HUES6 (cell line): ENCODE results near the gene CHKB.

Source experiments
- H3K27ac ChIP-seq: 2 replicates; pipeline ENCODE4 v1.7.0; 2013; ENCODE audit warnings: low read depth, mild to moderate bottlenecking, low read length, inconsistent platforms
- H3K27me3 ChIP-seq: 2 replicates; pipeline ENCODE4 v1.6.1; 2013; ENCODE audit warnings: low read length; ENCODE audit not compliant: control insufficient read depth, insufficient read depth
- H3K36me3 ChIP-seq: 2 replicates; pipeline ENCODE4 v1.6.1; 2013; ENCODE audit warnings: low read length; ENCODE audit not compliant: control insufficient read depth, insufficient read depth
- H3K4me1 ChIP-seq: 2 replicates; pipeline ENCODE4 v1.6.1; 2013; ENCODE audit warnings: low read length; ENCODE audit not compliant: control insufficient read depth, insufficient read depth
- H3K4me3 ChIP-seq: 2 replicates; pipeline ENCODE4 v1.5.1; 2013; ENCODE audit warnings: low read depth, low read length
- H3K9ac ChIP-seq: one replicate; pipeline ENCODE4 v1.6.1; 2013; ENCODE audit warnings: mild to moderate bottlenecking, low read length
- H3K9me3 ChIP-seq: 2 replicates; pipeline ENCODE4 v1.6.1; 2013; ENCODE audit warnings: low read depth, low read length; ENCODE audit not compliant: control insufficient read depth, insufficient read depth

CHKB gene

DNA sequence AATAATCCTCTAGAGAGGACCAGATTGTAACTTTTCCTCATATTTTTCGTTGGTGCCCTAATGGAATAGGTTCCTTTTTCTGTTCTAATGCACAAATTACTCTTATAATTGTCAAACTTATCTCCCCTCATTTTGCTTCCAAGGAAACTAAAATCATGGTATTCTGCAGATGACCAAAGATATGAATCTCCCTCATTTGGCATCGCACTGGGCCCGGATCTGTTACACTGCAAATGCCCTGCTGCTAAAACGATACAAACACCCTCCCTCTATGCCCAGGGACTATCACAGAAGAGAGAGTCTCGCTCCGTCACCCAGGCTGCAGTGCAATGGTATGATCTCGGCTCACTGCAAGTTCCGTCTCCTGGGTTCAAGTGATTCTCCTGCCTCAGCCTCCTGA lies 29.3 kb downstream of the CHKB start:
- no peaks in the 10 kb centered on the region for H3K27me3 ChIP-seq
- H3K9me3 ChIP-seq = no peaks in the 10 kb centered on the region
- no peak overlapping the region for H3K9ac ChIP-seq
- H3K4me1 ChIP-seq = no peaks in the 10 kb centered on the region
- no peaks in the 10 kb centered on the region for H3K36me3 ChIP-seq
- no peak overlapping the region for H3K27ac ChIP-seq
- H3K4me3 ChIP-seq = no peak overlapping the region

DNA sequence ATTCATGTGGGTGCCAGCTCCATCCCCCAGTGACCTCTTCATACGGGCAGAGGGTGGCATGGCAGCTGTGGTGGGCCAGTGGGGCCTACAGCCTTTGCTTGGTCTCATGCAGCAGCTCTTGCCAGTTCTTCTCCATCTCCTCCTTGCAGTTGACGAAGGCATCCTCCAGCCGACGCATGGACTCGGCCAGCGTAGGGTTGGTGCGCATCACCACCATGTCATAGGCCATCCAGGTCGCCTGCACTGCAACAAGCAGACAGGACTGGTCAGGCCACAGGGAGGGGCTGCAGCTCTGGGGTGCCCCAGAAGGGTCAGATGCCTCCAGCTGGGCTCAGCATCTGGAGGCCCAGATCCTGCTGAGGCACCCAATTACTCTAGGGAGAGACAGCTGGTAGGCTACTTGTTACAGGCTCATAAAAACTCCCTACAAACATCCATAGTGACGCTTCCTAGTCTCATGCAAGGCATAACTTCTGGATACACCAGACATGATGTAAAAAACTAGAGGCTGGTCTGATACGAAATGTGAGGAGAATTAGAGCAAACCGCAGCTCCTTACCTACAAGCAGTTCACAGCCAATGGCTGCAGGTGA lies 31.4 kb downstream of the CHKB start:
- Histone ChIP-seq H3K27me3 (peaks cover 1% of the 10 kb centered on the region), H3K36me3 (no peaks in the 10 kb centered on the region), H3K4me3 (no peak overlapping the region), H3K27ac (no peak overlapping the region), H3K9ac (no peak overlapping the region), H3K9me3 (no peaks in the 10 kb centered on the region), H3K4me1 (no peaks in the 10 kb centered on the region)

DNA sequence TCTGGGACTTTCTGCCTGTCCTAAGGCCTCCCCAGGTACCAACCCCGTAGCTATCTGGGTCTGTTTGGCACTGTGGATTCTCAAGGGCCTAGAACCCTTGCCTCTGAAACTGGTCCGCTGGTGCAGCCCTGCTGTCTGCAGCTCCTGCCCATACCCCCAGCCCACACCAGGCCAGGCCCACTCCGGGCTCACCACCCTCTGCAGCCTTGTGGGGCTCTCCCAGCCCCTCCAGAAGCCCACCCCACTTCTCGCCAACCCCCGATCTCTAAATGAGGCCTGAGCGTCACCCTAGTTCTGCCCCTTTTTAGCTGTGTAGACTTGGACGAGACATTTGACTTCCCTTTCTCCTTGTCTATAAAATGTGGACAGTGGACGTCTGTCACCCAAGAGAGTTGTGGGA lies 32.3 kb downstream of the CHKB start:
- Histone ChIP-seq H3K9ac (no peak overlapping the region), H3K9me3 (no peaks in the 10 kb centered on the region), H3K27me3 (peaks cover 10% of the 10 kb centered on the region), H3K27ac (no peak overlapping the region), H3K4me1 (no peaks in the 10 kb centered on the region), H3K4me3 (no peak overlapping the region), H3K36me3 (no peaks in the 10 kb centered on the region)

DNA sequence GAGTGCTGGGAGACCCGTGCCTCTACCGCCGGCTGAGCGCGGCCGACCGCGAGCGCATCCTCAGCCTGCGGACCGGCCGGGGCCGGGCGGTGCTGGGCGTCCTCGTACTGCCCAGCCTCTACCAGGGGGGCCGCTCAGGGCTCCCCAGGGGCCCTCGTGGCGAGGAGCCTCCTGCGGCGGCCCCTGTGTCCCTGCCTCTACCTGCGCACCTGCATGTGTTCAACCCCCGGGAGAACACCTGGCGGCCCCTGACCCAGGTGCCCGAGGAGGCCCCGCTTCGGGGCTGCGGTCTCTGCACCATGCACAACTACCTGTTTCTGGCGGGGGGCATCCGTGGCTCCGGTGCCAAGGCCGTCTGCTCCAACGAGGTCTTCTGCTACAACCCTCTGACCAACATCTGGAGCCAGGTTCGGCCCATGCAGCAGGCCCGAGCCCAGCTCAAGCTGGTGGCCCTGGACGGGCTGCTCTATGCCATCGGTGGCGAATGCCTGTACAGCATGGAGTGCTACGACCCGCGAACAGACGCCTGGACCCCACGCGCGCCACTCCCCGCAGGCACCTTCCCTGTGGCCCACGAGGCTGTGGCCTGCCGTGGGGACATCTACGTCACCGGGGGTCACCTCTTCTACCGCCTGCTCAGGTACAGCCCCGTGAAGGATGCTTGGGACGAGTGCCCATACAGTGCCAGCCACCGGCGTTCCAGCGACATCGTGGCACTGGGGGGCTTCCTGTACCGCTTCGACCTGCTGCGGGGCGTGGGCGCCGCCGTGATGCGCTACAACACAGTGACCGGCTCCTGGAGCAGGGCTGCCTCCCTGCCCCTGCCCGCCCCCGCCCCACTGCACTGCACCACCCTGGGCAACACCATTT lies 33.5 kb downstream of the CHKB start:
- H3K27me3 ChIP-seq = peaks cover 22% of the 10 kb centered on the region
- no peaks in the 10 kb centered on the region for H3K4me1 ChIP-seq
- H3K27ac ChIP-seq = no peak overlapping the region
- H3K9me3 ChIP-seq = no peaks in the 10 kb centered on the region
- no peak overlapping the region for H3K9ac ChIP-seq
- no peak overlapping the region for H3K4me3 ChIP-seq
- H3K36me3 ChIP-seq = no peaks in the 10 kb centered on the region

DNA sequence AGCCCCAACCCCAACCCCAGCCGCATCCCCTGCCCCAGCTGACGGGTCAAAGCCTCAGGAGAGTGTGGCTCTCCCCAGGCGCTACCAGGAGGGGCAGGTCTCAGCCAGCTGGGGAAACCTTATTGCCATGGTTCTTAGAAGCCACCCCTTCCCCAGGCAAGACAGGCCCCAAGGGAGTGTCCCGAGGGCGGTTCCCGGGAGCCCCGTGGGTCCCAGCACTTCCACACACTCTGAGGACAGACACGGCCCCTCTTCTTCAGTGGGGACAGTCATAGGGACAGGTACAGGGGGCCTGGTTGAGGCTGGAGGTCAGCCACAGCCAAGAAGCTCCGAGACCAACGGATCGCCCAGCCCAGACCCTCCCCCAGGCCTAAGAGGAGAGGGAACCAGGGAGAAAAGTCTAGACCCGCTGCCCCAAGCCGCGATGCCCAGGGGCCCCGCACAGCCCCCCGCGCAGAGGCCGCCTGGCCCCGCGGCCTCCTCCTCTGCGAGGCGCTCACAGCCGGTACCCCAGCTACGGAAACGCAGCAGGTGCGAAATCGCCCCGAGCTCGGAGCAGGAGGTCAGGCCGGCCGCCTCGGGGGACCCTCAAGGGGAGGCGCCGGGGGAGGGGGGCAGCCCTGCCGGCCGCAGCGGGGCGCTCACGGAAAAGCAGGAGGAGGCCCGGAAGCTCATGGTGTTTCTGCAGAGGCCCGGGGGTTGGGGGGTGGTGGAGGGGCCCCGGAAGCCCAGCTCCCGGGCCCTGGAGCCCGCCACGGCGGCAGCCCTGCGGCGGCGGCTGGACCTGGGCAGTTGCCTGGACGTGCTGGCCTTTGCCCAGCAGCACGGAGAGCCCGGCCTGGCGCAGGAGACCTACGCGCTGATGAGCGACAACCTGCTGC lies 34.4 kb downstream of the CHKB start:
- H3K36me3 ChIP-seq = no peaks in the 10 kb centered on the region
- H3K4me1 ChIP-seq = no peaks in the 10 kb centered on the region
- H3K9ac ChIP-seq = no peak overlapping the region
- no peak overlapping the region for H3K27ac ChIP-seq
- peaks cover 22% of the 10 kb centered on the region for H3K27me3 ChIP-seq
- H3K9me3 ChIP-seq = no peaks in the 10 kb centered on the region
- H3K4me3 ChIP-seq = no peak overlapping the region

DNA sequence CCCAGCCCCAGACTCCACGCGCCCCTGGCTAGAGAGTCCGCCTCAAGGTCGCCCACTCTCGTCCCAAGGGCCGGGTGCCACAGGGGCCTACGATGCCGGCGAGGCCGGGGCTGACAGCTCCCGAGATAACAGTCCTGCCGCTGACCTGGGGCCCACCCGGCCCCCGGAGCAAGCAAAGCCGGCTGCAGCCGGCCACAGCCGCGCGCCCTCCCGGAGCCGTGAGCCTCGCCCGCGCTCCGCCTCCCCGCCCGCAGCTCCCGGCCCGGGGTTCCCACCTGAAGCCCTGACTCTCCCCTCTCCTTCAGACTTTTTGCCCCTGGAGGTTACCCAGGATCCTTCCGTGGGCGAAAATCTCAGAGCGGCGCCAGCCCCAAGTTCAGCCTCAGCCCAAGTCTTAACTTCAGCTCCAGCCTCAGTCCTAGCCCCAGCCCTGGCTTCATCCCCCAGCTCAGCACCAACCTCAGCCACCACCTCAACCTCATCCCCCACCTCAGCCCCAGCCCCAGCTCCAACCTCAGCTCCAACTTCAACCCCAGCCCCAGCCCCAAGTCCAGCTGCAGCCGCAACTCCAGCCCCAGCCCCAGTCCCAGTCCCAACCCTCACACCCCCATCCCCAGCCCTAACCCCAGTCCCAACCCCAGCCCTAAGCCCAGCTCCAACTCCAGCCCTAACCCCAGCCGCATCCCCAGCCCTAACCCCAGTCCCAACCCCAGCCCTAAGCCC lies 35.2 kb downstream of the CHKB start:
- Histone ChIP-seq H3K27me3 (peaks cover 22% of the 10 kb centered on the region), H3K27ac (no peak overlapping the region), H3K9ac (no peak overlapping the region), H3K9me3 (no peaks in the 10 kb centered on the region), H3K36me3 (no peaks in the 10 kb centered on the region), H3K4me3 (no peak overlapping the region), H3K4me1 (no peaks in the 10 kb centered on the region)

DNA sequence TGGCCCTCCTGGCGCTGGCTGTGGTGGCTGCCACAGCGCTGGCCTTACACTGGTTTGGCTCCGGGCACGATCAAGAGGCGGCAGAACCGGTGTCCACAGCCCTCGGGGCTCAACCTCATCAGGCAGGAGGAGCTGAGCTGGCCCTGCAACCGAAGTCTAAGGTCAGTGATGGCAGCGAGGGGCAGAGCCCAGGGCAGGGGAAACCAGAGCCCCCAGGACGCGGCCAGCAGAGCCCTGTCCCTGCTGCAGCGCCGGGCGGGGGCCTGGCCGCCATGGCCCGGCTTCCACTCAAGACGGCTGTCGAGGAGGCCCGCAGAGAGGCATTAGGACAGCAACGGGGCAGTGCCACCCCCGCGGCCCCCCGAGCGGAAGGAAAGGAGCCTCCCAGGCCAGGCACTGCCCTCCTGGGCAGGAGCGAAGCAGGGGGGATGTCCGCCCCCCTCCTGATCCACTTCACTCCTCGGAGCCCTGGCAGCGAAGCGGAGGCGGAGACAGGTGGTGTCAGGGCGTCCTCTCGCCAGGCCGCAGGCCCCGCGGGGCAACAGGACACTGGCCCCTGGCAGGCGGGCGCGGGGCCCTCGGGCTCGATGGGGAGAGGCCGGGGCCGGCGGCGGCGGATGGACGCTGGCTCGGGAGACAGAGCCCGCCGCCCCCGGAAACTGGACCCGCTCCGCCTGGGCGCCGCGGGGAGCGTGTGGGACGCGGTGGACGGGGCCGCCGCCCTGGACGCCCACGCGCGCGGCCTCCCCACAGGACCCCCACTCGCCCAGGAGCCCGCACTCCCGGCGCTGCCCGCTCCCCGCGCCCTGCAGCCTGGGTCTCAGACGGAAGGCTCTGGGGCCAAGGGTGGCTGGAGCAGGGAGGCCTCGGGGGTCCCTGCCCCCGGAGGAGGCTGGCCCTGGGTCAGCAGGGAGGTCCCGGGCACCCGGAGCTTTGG lies 36.1 kb downstream of the CHKB start:
- H3K9ac ChIP-seq = no peak overlapping the region

DNA sequence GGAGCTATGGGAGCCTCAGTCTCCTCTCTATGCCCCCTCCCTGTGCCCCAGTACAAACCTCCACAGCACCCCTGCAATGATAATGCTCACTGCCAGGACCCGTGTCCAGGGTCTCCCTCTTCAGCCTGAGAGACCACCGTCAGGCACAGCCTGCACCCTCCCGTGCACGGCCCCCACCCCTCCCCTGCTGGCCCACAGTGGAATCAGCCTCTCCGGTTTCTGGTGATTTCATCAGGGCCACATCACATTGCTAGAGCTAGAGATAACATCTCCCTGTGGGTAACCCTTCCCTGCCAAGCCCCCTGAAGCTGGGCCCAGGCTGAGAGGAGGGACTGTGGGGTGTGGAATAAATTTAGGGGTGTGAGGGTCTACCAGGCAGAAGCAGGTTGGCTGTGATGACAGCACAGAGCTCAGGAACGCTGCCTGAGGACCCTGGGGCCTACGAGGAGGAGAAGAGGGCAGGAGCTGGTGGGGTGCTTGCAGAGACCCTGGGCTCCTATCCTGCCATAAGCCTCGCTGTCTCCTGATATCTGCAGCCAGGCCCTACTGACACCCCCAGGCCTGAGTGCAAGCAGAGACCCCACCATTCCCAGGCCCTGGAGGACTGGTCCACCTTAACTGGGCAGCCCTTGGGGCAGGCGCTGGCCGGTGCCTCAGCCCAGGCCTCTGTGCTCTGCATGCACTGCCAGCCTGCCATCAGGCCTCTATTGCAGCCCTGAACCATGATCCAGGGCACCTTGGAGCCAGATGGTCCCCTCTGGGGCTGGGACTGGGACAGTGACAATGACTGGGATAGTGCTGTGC lies 36.9 kb downstream of the CHKB start, which contains the start of gene KLHDC7B:
TSS of gene KLHDC7B (plus strand) at position 378 of the 804 bp plus-strand sequence. CDS start at position 723, 345 bp downstream.
- no peak within 1 kb of the TSS for H3K4me3 ChIP-seq
- no peak within 1 kb of the TSS for H3K27ac ChIP-seq
- no peaks in the 10 kb centered on the region for H3K9me3 ChIP-seq
- H3K4me1 ChIP-seq = no peaks in the 10 kb centered on the region
- H3K36me3 ChIP-seq = no peaks in the 10 kb centered on the region
- no peak within 1 kb of the TSS for H3K9ac ChIP-seq
- H3K27me3 ChIP-seq = peaks cover 22% of the 10 kb centered on the region

More for the DNA sequence above, 36.1 kb downstream of the CHKB start:
- H3K4me1 ChIP-seq = no peaks in the 10 kb centered on the region
- H3K4me3 ChIP-seq = no peak overlapping the region
- H3K27ac ChIP-seq = no peak overlapping the region
- H3K27me3 ChIP-seq = peaks cover 22% of the 10 kb centered on the region
- H3K36me3 ChIP-seq = no peaks in the 10 kb centered on the region
- H3K9me3 ChIP-seq = no peaks in the 10 kb centered on the region

DNA sequence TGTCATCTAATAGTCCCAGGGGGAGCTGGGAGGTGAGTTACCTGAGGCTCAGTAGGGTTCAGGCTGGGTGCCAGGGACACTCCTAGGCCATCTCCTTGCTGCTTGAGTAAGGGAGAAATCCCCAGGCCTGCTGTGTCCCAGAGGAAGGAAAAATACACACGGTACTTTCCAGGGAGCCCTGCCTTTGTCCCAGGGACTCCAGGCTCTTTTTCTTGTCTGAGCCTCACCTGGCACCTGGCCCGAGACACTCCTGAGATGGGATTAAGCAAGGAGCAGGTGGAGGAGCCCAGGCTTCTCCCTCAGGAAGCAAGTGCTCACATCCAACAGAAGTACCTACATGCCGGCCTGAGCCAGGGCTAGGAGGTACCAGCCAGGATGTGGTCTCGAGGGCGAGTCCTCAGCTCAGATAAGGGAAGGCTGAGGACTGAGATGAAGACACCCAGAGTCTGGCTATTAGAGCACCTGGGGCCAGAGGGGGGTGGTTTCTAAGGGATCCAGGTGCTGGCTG lies 37.8 kb downstream of the CHKB start:
- no peak overlapping the region for H3K9ac ChIP-seq
- H3K4me1 ChIP-seq = no peaks in the 10 kb centered on the region

More for the DNA sequence above, 37.8 kb downstream of the CHKB start:
- no peaks in the 10 kb centered on the region for H3K36me3 ChIP-seq
- H3K27ac ChIP-seq = no peak overlapping the region
- no peaks in the 10 kb centered on the region for H3K9me3 ChIP-seq
- H3K27me3 ChIP-seq = peaks cover 22% of the 10 kb centered on the region
- no peak overlapping the region for H3K4me3 ChIP-seq
